WTC11 (cell line): ENCODE data around the gene TTLL5. TPM values are rescaled to one million over a fixed set of nuclear protein-coding genes. Genes with fewer than 3 reads are reported as not detected.

Source experiments
- ATAC-seq: fragments of 200-7000 bp; cut with Tn5 transposase; 2 replicates; pipeline ENCODE4 v1.10.0; 2021; ENCODE audit warnings: mild to moderate bottlenecking, moderate library complexity
- CTCF ChIA-PET: fragments of 300-600 bp; sonication (Branson Sonifier 250); formaldehyde crosslinking; loops from one replicate; lab custom pipeline; 2021; ENCODE audit warnings: antibody characterized with exemption; lab: Charles Lee
- POLR2A ChIA-PET: fragments of 350-600 bp; sonication (Branson Sonifier 250); formaldehyde crosslinking; loops from one replicate; lab custom pipeline; 2021; ENCODE audit warnings: antibody characterized with exemption; lab: Charles Lee
- DNase-seq: peaks from one replicate; pipeline ENCODE4 v3.0.0; 2021; ENCODE audit warnings: low spot score
- H3K27ac Mint-ChIP-seq: 2 replicates; pipeline ENCODE4 v1.8.0; 2021; ENCODE audit warnings: mixed read lengths
- H3K27me3 Mint-ChIP-seq: 2 replicates; pipeline ENCODE4 v1.8.0; 2021; ENCODE audit warnings: low read depth, mild to moderate bottlenecking, moderate library complexity, mixed read lengths
- H3K36me3 Mint-ChIP-seq: 2 replicates; pipeline ENCODE4 v1.8.0; 2021; ENCODE audit warnings: mixed read lengths
- H3K4me1 Mint-ChIP-seq: 2 replicates; pipeline ENCODE4 v1.8.0; 2022; ENCODE audit warnings: mixed read lengths
- H3K4me3 Mint-ChIP-seq: 2 replicates; pipeline ENCODE4 v1.8.0; 2021; ENCODE audit warnings: mild to moderate bottlenecking, moderate library complexity, mixed read lengths
- H3K9me3 Mint-ChIP-seq: 2 replicates; pipeline ENCODE4 v1.8.0; 2021; ENCODE audit warnings: mixed read lengths
- AFF4 ChIP-seq: sonication (generic); formaldehyde crosslinking; IDR thresholded peaks from 2 replicates; pipeline ENCODE4 v1.8.1; 2023; ENCODE audit warnings: mild to moderate bottlenecking, missing genetic modification reagents, borderline replicate concordance
- ATF6 ChIP-seq: sonication (generic); formaldehyde crosslinking; IDR thresholded peaks from 2 replicates; pipeline ENCODE4 v1.8.1; 2023; ENCODE audit warnings: mild to moderate bottlenecking, missing genetic modification reagents
- E2F5 ChIP-seq: sonication (generic); formaldehyde crosslinking; IDR thresholded peaks from 2 replicates; pipeline ENCODE4 v1.8.1; 2022; ENCODE audit warnings: mild to moderate bottlenecking, moderate library complexity, missing genetic modification reagents
- ETV6 ChIP-seq: sonication (generic); formaldehyde crosslinking; IDR thresholded peaks from 2 replicates; pipeline ENCODE4 v1.8.1; 2022; ENCODE audit warnings: mild to moderate bottlenecking, missing genetic modification reagents
- FOXP1 ChIP-seq: sonication (generic); formaldehyde crosslinking; IDR thresholded peaks from 2 replicates; pipeline ENCODE4 v1.8.0; 2022; ENCODE audit warnings: missing genetic modification reagents, mild to moderate bottlenecking, moderate library complexity, borderline replicate concordance
- GRHL2 ChIP-seq: fragments of 250-450 bp; sonication (Bioruptor Pico); IDR thresholded peaks from 2 replicates; pipeline ENCODE4 v1.8.0; 2022; ENCODE audit warnings: mild to moderate bottlenecking, moderate library complexity; ENCODE audit not compliant: insufficient replicate concordance, severe bottlenecking
- NFE2L1 ChIP-seq: sonication (generic); formaldehyde crosslinking; IDR thresholded peaks from 2 replicates; pipeline ENCODE4 v1.8.1; 2023; ENCODE audit warnings: missing genetic modification reagents
- NR3C1 ChIP-seq: sonication (generic); formaldehyde crosslinking; conservative IDR thresholded peaks from 2 replicates; pipeline ENCODE4 v1.8.1; 2023; ENCODE audit warnings: low read depth, mild to moderate bottlenecking, missing genetic modification reagents
- RELA ChIP-seq: sonication (generic); formaldehyde crosslinking; IDR thresholded peaks from 2 replicates; pipeline ENCODE4 v1.8.1; 2022; ENCODE audit warnings: missing genetic modification reagents, mild to moderate bottlenecking, borderline replicate concordance
- SMAD3 ChIP-seq: sonication (generic); formaldehyde crosslinking; IDR thresholded peaks from 2 replicates; pipeline ENCODE4 v1.8.0; 2022; ENCODE audit warnings: missing genetic modification reagents, mild to moderate bottlenecking, borderline replicate concordance
- SP1 ChIP-seq: sonication (generic); formaldehyde crosslinking; conservative IDR thresholded peaks from 2 replicates; pipeline ENCODE4 v1.8.1; 2022; ENCODE audit warnings: missing genetic modification reagents
- ZBTB21 ChIP-seq: sonication (generic); formaldehyde crosslinking; IDR thresholded peaks from 2 replicates; pipeline ENCODE4 v1.8.1; 2023; ENCODE audit warnings: mild to moderate bottlenecking, missing genetic modification reagents, borderline replicate concordance
- ZMAT4 ChIP-seq: fragments of 250-450 bp; sonication (Bioruptor Pico); IDR thresholded peaks from 2 replicates; pipeline ENCODE4 v1.9.0; 2021; ENCODE audit warnings: mild to moderate bottlenecking
- ZNF138 ChIP-seq: sonication (generic); formaldehyde crosslinking; conservative IDR thresholded peaks from 2 replicates; pipeline ENCODE4 v1.8.1; 2022; ENCODE audit warnings: mild to moderate bottlenecking, moderate library complexity, missing genetic modification reagents
- ZNF263 ChIP-seq: sonication (generic); formaldehyde crosslinking; IDR thresholded peaks from 2 replicates; pipeline ENCODE4 v1.8.1; 2022; ENCODE audit warnings: low read depth, mild to moderate bottlenecking, moderate library complexity, missing genetic modification reagents
- total RNA-seq: library from RNA; stranded (reverse); gene quantifications from 3 replicates; pipeline ENCODE4 v1.2.3, GENCODE V29; 2021
- TF ChIP-seq, protein P1 (sequence below): fragments of 250-450 bp; sonication (Bioruptor Pico); IDR thresholded peaks from 2 replicates; pipeline ENCODE4 v1.9.0; 2021; ENCODE audit warnings: mild to moderate bottlenecking, borderline replicate concordance

The TTLL5 gene
- total RNA-seq, 1 experiment from 2014 or later = 39.6 TPM

- no peaks in the 10 kb centered on the region for H3K27me3 Mint-ChIP-seq
- ChIA-PET CTCF (interaction anchor here (1.1 kb wide), 2 partner anchors 20 to 35 kb away, joined by 3 to 6 read pairs; no protein-coding TSS in a partner anchor), POLR2A (no interaction called here)
- no peak for DNase-seq
- peaks cover 28% of the 10 kb centered on the region for H3K36me3 Mint-ChIP-seq
- H3K4me3 Mint-ChIP-seq = no peak overlapping the region
- H3K9me3 Mint-ChIP-seq = no peaks in the 10 kb centered on the region
- H3K4me1 Mint-ChIP-seq = no peaks in the 10 kb centered on the region
- TF ChIP-seq SP1 (no peak), RELA (no peak), ATF6 (CRISPR knock-in tag) (no peak), NR3C1 (CRISPR knock-in tag) (no peak), GRHL2 (CRISPR knock-in tag) (no peak)
- no peak overlapping the region for H3K27ac Mint-ChIP-seq
- ATAC-seq = no peak
These were observed 12.4 kb downstream of the TTLL5 start for GRCh38 chr14:75673345-75674035.

DNA sequence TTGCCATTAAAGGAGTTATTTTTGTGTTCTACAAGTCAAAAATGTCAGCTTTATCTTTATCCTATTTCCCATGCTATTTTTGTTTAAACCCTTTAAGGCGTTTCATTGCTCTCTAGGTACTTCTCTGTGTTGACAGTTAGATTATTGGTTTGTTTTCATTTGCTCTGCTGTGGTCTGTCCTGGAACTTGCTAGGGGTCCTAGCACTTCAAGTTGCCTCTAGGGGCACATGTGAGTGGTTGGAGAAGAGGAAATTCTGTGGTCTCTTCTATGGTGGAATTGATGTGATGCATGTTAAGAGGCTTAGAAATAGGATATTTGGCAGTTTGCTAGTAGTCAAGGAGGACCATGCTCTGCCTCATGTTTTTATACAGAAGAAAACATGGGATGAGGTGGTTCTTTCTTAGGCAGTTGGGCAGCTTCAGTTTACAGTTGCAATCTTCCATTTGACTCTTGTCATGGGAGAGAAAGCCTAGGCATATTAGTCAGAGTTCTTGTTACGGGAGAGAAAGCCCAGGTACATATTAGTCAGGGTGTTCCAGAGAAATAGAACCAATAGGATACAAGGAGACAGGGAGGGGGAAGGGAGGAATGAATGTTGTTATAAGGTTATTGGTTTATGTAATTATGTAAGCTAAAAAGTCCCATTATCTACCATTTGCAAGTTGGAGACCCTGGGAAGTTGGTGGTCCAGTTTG, 14.4 kb downstream of the TTLL5 start:
- H3K27me3 Mint-ChIP-seq = no peaks in the 10 kb centered on the region
- CTCF ChIA-PET = no interaction called here
- H3K36me3 Mint-ChIP-seq = peaks cover 13% of the 10 kb centered on the region
- peak; percentile 75 for ATAC-seq
- no peak overlapping the region for H3K4me3 Mint-ChIP-seq
- no peak overlapping the region; the same call in 1 of the 2 replicates for H3K27ac Mint-ChIP-seq
- H3K4me1 Mint-ChIP-seq = no peaks in the 10 kb centered on the region
- POLR2A ChIA-PET = no interaction called here
- H3K9me3 Mint-ChIP-seq = no peaks in the 10 kb centered on the region
- DNase-seq = no peak
- TF ChIP-seq AFF4 (CRISPR knock-in tag) = no peak

- DNase-seq (no peak), ATAC-seq (no peak)
- Mint-ChIP-seq H3K9me3 (no peaks in the 10 kb centered on the region), H3K36me3 (peaks cover 38% of the 10 kb centered on the region), H3K27me3 (no peaks in the 10 kb centered on the region), H3K4me1 (no peaks in the 10 kb centered on the region), H3K4me3 (no peak overlapping the region), H3K27ac (no peak overlapping the region)
- CTCF ChIA-PET = interaction anchor here (1.5 kb wide), 1 partner anchor 23 kb away, joined by 5 read pairs; no protein-coding TSS in a partner anchor
- POLR2A ChIA-PET = no interaction called here
- no peak for TF ChIP-seq NFE2L1 (CRISPR knock-in tag)
- TF ChIP-seq E2F5 = no peak
- no peak for TF ChIP-seq SMAD3
- TF ChIP-seq ZNF263 = no peak
- TF ChIP-seq, protein P1, sequence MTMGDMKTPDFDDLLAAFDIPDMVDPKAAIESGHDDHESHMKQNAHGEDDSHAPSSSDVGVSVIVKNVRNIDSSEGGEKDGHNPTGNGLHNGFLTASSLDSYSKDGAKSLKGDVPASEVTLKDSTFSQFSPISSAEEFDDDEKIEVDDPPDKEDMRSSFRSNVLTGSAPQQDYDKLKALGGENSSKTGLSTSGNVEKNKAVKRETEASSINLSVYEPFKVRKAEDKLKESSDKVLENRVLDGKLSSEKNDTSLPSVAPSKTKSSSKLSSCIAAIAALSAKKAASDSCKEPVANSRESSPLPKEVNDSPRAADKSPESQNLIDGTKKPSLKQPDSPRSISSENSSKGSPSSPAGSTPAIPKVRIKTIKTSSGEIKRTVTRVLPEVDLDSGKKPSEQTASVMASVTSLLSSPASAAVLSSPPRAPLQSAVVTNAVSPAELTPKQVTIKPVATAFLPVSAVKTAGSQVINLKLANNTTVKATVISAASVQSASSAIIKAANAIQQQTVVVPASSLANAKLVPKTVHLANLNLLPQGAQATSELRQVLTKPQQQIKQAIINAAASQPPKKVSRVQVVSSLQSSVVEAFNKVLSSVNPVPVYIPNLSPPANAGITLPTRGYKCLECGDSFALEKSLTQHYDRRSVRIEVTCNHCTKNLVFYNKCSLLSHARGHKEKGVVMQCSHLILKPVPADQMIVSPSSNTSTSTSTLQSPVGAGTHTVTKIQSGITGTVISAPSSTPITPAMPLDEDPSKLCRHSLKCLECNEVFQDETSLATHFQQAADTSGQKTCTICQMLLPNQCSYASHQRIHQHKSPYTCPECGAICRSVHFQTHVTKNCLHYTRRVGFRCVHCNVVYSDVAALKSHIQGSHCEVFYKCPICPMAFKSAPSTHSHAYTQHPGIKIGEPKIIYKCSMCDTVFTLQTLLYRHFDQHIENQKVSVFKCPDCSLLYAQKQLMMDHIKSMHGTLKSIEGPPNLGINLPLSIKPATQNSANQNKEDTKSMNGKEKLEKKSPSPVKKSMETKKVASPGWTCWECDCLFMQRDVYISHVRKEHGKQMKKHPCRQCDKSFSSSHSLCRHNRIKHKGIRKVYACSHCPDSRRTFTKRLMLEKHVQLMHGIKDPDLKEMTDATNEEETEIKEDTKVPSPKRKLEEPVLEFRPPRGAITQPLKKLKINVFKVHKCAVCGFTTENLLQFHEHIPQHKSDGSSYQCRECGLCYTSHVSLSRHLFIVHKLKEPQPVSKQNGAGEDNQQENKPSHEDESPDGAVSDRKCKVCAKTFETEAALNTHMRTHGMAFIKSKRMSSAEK (CRISPR knock-in tag) = no peak
- TF ChIP-seq ZNF138 = no peak
- no peak for TF ChIP-seq ETV6
- no peak for TF ChIP-seq ZMAT4 (CRISPR knock-in tag)
- TF ChIP-seq ZBTB21 (CRISPR knock-in tag) = no peak
- no peak for TF ChIP-seq FOXP1
- TF ChIP-seq, all 79 proteins: peak for 0
These were observed 24.9 kb downstream of the TTLL5 start for GRCh38 chr14:75685910-75686309.
